ENCODE results near the gene TRMT2A. TPM values are rescaled to one million over a fixed set of nuclear protein-coding genes. Genes with fewer than 3 reads are reported as not detected.

TRMT2A gene
- total and polyA plus RNA-seq, 10 of the 15 experiments (the other 5 are each of a cell fraction or from before 2014, with no cell fraction given) = 0.29 to 97.0 (median 57.9) TPM

- in situ Hi-C loops (cut with MboI) (no loop called here), intact Hi-C loops (cut with micrococcal nuclease; ENCODE audit: unreplicated experiment) (no loop called here)
- DNase-seq (ENCODE audit: low read depth, low spot score) (no peak), FAIRE-seq (no peak), ATAC-seq (no peak)
- Histone ChIP-seq H4K20me1 (ENCODE audit: control insufficient read depth, insufficient read depth) (no peaks in the 10 kb centered on the region), H3K9me3 (replicated peaks; ENCODE audit: control insufficient read depth, insufficient read depth, low read length) (no peaks in the 10 kb centered on the region), H3K4me3 (no peak overlapping the region), H3K4me2 (ENCODE audit: control insufficient read depth, insufficient read depth) (no peak overlapping the region), H3K27me3 (replicated peaks in 1 of 2; ENCODE audit: control insufficient read depth in 2 of 2, insufficient read depth in 2 of 2, low read length in 1 of 2) (no peaks in the 10 kb centered on the region), H3K9ac (ENCODE audit: control insufficient read depth, insufficient read depth, low read length) (no peak overlapping the region), H3K79me2 (ENCODE audit: control insufficient read depth, insufficient read depth, low read length) (no peaks in the 10 kb centered on the region), H3K36me3 (ENCODE audit: control insufficient read depth in 2 of 2, insufficient read depth in 2 of 2, low read length in 1 of 2) (peaks cover 27 to 28% of the 10 kb centered on the region in 2 experiments), H3K27ac (ENCODE audit: control insufficient read depth, insufficient read depth) (no peak overlapping the region), H2AFZ (ENCODE audit: control insufficient read depth, low read depth, low read length) (no peak overlapping the region), H3K4me1 (ENCODE audit: control insufficient read depth, insufficient read depth, low read length) (no peaks in the 10 kb centered on the region)
- WGBS (ENCODE audit: insufficient coverage, insufficient replicate concordance, low lambda C conversion rate, missing lambda C conversion rate) = 100% methylated on average over 2 of the region's 2 CpGs
- CTCF ChIA-PET = interaction anchor here (1.1 kb wide), 1 partner anchor 75 kb away, joined by 3 read pairs; no protein-coding TSS in a partner anchor
- POLR2A ChIA-PET = interaction anchor here (0.8 kb wide), 1 partner anchor 10 kb away, joined by 3 read pairs; no protein-coding TSS in a partner anchor
- RAD21 ChIA-PET (ENCODE audit: unreplicated experiment) = no interaction called here
- BruUV-seq (replicated peaks) = no TSS peak
- SMC1A ChIA-PET (ENCODE audit: uncharacterized antibody, unreplicated experiment) = no interaction called here
- TF ChIP-seq MTA3 (IDR thresholded peaks at IDR 0.05; ENCODE audit: borderline replicate concordance, low read length) = no peak
- no peak for TF ChIP-seq WRNIP1 (IDR thresholded peaks at IDR 0.05; ENCODE audit: borderline replicate concordance, low read depth, low read length)
- TF ChIP-seq ZNF24 (IDR thresholded peaks at IDR 0.05) = no peak
- no peak for TF ChIP-seq SRF (IDR thresholded peaks at IDR 0.05; ENCODE audit: low read depth in 2 of 2, low read length in 2 of 2)
- TF ChIP-seq SMAD5 (IDR thresholded peaks at IDR 0.05; ENCODE audit: low read depth) = no peak
- no peak for TF ChIP-seq SIX5 (IDR thresholded peaks at IDR 0.05; ENCODE audit: low read depth, low read length, severe bottlenecking)
- TF ChIP-seq POLR2AphosphoS5 (IDR thresholded peaks at IDR 0.05; ENCODE audit: low read length) = no peak
- TF ChIP-seq KAT2A (conservative IDR thresholded peaks at IDR 0.05; ENCODE audit: control insufficient read depth, low read depth, low read length) = no peak
- no peak for TF ChIP-seq HDAC2 (IDR thresholded peaks at IDR 0.05)
- no peak for TF ChIP-seq POLR2AphosphoS2 (IDR thresholded peaks at IDR 0.05; ENCODE audit: low read depth, low read length)
Measured at GRCh38 chr22:20096574-20097420, 20.2 kb downstream of the TRMT2A start.

All from GM12878 (cell line).